Thyroid gland (tissue), 4 donors: ENCODE measurements around the gene PPP1R9A. TPM values are rescaled to one million over a fixed set of nuclear protein-coding genes. Genes with fewer than 3 reads are reported as not detected.

Source experiments
- DNase-seq, 2 donors: peaks; one replicate each; pipeline ENCODE4 v3.0.0-alpha.2; 2019
- H3K27ac ChIP-seq, 3 donors: fragments of 200-600 bp; sonication (generic); 1 replicate in 2 of 3; 2 replicates in 1 of 3; pipeline ENCODE4 v1.5.1; 2016 to 2019; ENCODE audit warnings: mild to moderate bottlenecking in 1 of 3, moderate library complexity in 1 of 3
- H3K27me3 ChIP-seq: fragments of 200-600 bp; sonication (generic); one replicate; pipeline ENCODE4 v1.5.1; 2019
- H3K36me3 ChIP-seq, 2 donors: fragments of 200-600 bp; sonication (generic); one replicate each; pipeline ENCODE4 v1.5.1; 2016 to 2019
- H3K4me1 ChIP-seq, 2 donors: fragments of 200-600 bp; sonication (generic); one replicate each; pipeline ENCODE4 v1.5.1; 2017 to 2019
- H3K4me3 ChIP-seq, 3 donors: fragments of 200-600 bp; sonication (generic); replicated peaks in 1 of 3; 1 replicate in 2 of 3; 2 replicates in 1 of 3; pipeline ENCODE4 v1.5.1; 2016; ENCODE audit warnings: mild to moderate bottlenecking in 1 of 3
- H3K9me3 ChIP-seq: fragments of 200-600 bp; sonication (generic); one replicate; pipeline ENCODE4 v1.5.1; 2017
- POLR2A ChIP-seq, 2 donors: fragments of 450-650 bp; IDR thresholded peaks; one replicate each; pipeline ENCODE4 v1.6.1; 2017; ENCODE audit warnings: antibody characterized with exemption in 2 of 2, mild to moderate bottlenecking in 2 of 2, moderate library complexity in 1 of 2
- WGBS, 2 donors: methylation state at CpG; one replicate each; pipeline ENCODE4 v1.1.5; 2017; 5-methylcytosine and 5-hydroxymethylcytosine counted together
- intact Hi-C: fragments of 100-400 bp; cut with DNase I; formaldehyde crosslinking; loops from one replicate; pipeline ENCODE4 v1.15.1; 2023
- small RNA-seq: library from RNA; depleted of rRNA; stranded (forward); fragments of <200 nt; gene quantifications from one replicate; pipeline ENCODE3, GENCODE V24; 2016
- total RNA-seq, 4 donors: library from RNA; depleted of rRNA; stranded (reverse); fragments of >200 nt; gene quantifications; one replicate each; pipeline ENCODE4 v1.2.3, GENCODE V29; 2016
- TF ChIP-seq, protein P1 (sequence below), 6 experiments: fragments of 200-600 bp in 3 of 6; fragments of 450-650 bp in 3 of 6; sonication (generic) in 3 of 6; IDR thresholded peaks; one replicate each; pipeline ENCODE4 v1.5.1; 2016 to 2019; ENCODE audit warnings: antibody characterized with exemption in 6 of 6, mild to moderate bottlenecking in 2 of 6, inconsistent platforms in 1 of 6, moderate library complexity in 1 of 6

Gene PPP1R9A
- total RNA-seq, 4 donors from 2014 or later = 38.8 to 89.6 (median 45.5) TPM

DNA sequence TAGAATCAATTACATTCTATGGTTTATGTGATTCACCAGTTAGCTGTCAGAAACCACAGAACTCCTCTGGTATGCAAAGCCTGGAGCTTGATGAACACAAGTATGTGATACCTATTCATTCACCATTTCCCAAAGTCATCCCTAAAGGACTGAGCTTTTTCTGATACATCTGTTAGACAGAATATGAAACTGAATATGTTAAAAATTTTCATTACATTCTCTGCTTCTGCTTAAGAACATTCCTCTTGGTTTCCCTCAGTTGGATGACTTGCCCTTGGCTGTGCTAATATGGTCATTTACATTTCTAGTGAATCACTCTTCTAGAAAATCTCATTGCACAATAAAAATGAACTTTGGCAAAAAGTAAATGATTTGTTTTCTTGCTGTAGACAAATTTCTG lies 427.7 kb downstream of the PPP1R9A start:
- no peak for DNase-seq
- TF ChIP-seq, protein P1, sequence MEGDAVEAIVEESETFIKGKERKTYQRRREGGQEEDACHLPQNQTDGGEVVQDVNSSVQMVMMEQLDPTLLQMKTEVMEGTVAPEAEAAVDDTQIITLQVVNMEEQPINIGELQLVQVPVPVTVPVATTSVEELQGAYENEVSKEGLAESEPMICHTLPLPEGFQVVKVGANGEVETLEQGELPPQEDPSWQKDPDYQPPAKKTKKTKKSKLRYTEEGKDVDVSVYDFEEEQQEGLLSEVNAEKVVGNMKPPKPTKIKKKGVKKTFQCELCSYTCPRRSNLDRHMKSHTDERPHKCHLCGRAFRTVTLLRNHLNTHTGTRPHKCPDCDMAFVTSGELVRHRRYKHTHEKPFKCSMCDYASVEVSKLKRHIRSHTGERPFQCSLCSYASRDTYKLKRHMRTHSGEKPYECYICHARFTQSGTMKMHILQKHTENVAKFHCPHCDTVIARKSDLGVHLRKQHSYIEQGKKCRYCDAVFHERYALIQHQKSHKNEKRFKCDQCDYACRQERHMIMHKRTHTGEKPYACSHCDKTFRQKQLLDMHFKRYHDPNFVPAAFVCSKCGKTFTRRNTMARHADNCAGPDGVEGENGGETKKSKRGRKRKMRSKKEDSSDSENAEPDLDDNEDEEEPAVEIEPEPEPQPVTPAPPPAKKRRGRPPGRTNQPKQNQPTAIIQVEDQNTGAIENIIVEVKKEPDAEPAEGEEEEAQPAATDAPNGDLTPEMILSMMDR (IDR thresholded peaks at IDR 0.05) = no peak
- no peak for TF ChIP-seq POLR2A (IDR thresholded peaks at IDR 0.05)
- Histone ChIP-seq H3K4me1 (no peaks in the 10 kb centered on the region), H3K9me3 (no peaks in the 10 kb centered on the region), H3K36me3 (no peaks in the 10 kb centered on the region), H3K27me3 (no peaks in the 10 kb centered on the region), H3K27ac (no peak overlapping the region), H3K4me3 (no peak overlapping the region)
- intact Hi-C loops = no loop called here

DNA sequence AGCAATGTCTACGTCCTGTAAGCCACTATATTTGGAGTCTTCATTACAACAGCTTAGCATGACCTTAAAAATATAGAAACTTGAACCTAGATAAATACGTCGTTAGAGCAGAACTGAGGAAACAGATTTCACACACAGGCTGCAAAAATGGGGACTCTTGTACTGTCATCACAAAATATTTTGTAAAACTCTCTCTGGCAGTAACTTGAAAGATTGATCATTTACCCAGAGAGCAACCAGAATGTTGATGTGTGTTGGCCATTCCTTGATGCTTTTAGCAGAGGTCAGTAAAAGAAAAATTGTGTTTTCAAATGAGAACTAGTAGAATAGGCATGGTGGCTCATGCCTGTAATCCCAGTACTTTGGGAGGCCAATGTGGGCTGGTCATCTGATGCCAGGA lies 431.4 kb downstream of the PPP1R9A start:
- 88 to 92% methylated on average over 3 of the region's 3 CpGs for WGBS, 2 donors
- Histone ChIP-seq H3K27me3 (no peaks in the 10 kb centered on the region), H3K9me3 (no peaks in the 10 kb centered on the region), H3K4me3 (no peak overlapping the region), H3K27ac (no peak overlapping the region), H3K4me1 (no peaks in the 10 kb centered on the region), H3K36me3 (no peaks in the 10 kb centered on the region)
- DNase-seq = no peak
- intact Hi-C loops = no loop called here
- TF ChIP-seq, protein P1 (IDR thresholded peaks at IDR 0.05) = no peak
- TF ChIP-seq POLR2A (IDR thresholded peaks at IDR 0.05) = no peak

DNA sequence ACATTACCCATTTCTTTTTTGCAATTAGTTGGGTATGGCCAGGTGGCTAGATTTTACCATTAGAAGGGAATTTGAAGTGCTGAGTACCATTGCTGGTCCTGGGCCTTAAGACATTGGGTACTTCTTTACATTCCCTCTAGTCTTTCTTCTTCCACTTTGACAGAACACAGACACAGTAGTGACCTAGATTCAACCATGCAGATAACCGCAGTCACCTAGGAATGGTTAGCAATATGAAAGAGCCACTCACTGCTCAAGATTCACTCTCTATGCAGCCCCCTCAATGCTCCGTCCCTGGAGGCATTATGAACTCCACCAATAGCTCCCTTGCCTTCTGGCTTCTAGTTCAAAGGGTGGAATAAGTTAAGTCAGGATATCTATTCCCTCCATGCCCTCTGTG lies 433.1 kb downstream of the PPP1R9A start:
- WGBS, 2 donors = 81 to 96% methylated on average over 2 of the region's 2 CpGs
- intact Hi-C loops = no loop called here

DNA sequence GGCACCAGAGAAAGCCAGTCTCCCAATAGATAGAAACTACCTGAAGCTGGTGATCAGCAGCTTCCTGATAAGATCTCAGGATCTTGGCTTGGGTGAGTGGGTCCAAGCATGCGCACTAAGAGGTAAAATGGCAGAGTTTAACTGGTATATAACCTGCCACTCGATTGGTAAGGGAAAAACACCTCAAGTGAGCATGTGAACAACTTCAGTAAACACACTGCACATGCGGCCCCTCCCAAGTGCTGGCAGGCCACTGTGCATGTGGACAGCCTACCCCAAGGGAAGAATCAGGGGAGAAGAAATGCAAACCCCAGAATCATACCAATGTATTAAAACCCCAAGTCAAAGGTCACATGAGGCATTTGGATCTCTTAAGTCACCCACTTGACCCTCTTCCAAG lies 434.6 kb downstream of the PPP1R9A start:
- Histone ChIP-seq H3K27me3 (no peaks in the 10 kb centered on the region), H3K4me1 (no peaks in the 10 kb centered on the region), H3K36me3 (no peaks in the 10 kb centered on the region), H3K9me3 (no peaks in the 10 kb centered on the region), H3K4me3 (no peak overlapping the region), H3K27ac (no peak overlapping the region)
- 72 to 92% methylated on average over 3 of the region's 3 CpGs for WGBS, 2 donors
- intact Hi-C loops = no loop called here
- no peak for TF ChIP-seq POLR2A (IDR thresholded peaks at IDR 0.05)
- TF ChIP-seq, protein P1 (IDR thresholded peaks at IDR 0.05) = no peak
- DNase-seq = no peak

More for the DNA sequence above, 433.1 kb downstream of the PPP1R9A start:
- no peak overlapping the region for H3K4me3 ChIP-seq
- no peaks in the 10 kb centered on the region for H3K27me3 ChIP-seq
- H3K27ac ChIP-seq = no peak overlapping the region
- no peak for TF ChIP-seq POLR2A (IDR thresholded peaks at IDR 0.05)
- TF ChIP-seq, protein P1 (IDR thresholded peaks at IDR 0.05) = no peak
- H3K4me1 ChIP-seq = no peaks in the 10 kb centered on the region
- H3K36me3 ChIP-seq = no peaks in the 10 kb centered on the region
- DNase-seq = no peak
- H3K9me3 ChIP-seq = no peaks in the 10 kb centered on the region

DNA sequence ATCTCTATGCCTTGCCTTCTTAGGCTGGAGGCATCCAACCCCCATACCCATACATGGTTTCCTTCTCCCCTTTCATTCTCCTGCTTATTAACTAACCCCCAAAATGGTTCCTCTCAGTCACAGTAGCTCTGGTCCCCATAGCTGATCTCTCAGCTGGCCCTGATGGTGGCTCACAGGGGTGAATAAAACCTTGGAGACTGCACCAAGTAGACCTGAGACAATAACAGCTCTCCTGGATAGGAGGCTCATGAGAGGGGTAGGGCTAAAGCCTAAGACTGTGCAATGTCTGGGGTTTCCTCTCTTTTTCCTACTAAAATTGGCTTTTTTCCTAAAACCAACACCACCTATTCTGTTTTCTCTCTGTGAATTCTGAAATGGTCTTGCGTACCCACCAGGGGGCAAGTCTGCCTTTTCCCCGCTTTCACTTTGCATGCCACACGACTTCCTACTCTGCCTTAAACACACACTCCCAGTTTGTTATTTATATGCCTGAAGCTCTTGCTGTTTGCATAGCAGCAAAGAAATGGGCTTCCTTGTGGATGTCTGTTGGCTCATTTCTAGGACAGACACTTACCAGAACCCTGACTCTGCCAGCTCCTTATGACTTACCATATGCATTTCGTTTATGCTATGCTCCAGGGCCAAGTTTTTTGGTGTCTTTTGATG lies 435.4 kb downstream of the PPP1R9A start:
- Histone ChIP-seq H3K27ac (no peak overlapping the region), H3K9me3 (no peaks in the 10 kb centered on the region), H3K4me3 (no peak overlapping the region), H3K4me1 (no peaks in the 10 kb centered on the region), H3K27me3 (no peaks in the 10 kb centered on the region), H3K36me3 (no peaks in the 10 kb centered on the region)
- TF ChIP-seq, protein P1 (IDR thresholded peaks at IDR 0.05) = no peak
- no peak for TF ChIP-seq POLR2A (IDR thresholded peaks at IDR 0.05)
- intact Hi-C loops = no loop called here
- no peak for DNase-seq
- WGBS, 2 donors = 52 to 66% methylated on average over 4 of the region's 4 CpGs

Small RNA genes within 50 kb of the gene (small RNA-seq; reads per million reads assigned to genes)
- gene AC002429.1 (not detected), gene HINT1P2 (not detected), gene RNU4-16P (not detected)
